ENCODE data around the gene AMY2B. TPM values are rescaled to one million over a fixed set of nuclear protein-coding genes. Genes with fewer than 3 reads are reported as not detected.

Gene AMY2B
- total and polyA plus RNA-seq, 5 experiments from 2014 or later: 0.67 to 63.7 (median 1.6) TPM

Other genes starting within 250 kb of the AMY2B start
- gene RNPC3, start 45.9 kb upstream of the AMY2B start, total RNA-seq: 10 to 100 TPM; 80.0 to 85.4 TPM
- gene RNPC3, start 45.9 kb upstream of the AMY2B start, polyA plus RNA-seq: 10 to 100 TPM; 14.1 to 15.8 (median 14.8) TPM
- not detected for gene AMY2A, start 45.8 kb downstream of the AMY2B start, total RNA-seq
- gene AMY2A, start 45.8 kb downstream of the AMY2B start, polyA plus RNA-seq: not detected
- not detected for gene AMY1A, start 84.2 kb downstream of the AMY2B start, total RNA-seq
- gene AMY1A, start 84.2 kb downstream of the AMY2B start, polyA plus RNA-seq: not detected
- gene AMY1B, start 124.6 kb downstream of the AMY2B start, total RNA-seq: not detected
- gene AMY1B, start 124.6 kb downstream of the AMY2B start, polyA plus RNA-seq: not detected
- not detected for gene AMY1C, start 178.3 kb downstream of the AMY2B start, total RNA-seq
- not detected for gene AMY1C, start 178.3 kb downstream of the AMY2B start, polyA plus RNA-seq